Epithelial cell of esophagus (primary cell): ENCODE measurements around the gene SLC66A1.

Experiments used
- DNase-seq: peaks from one replicate; pipeline ENCODE4 v3.0.0; 2010; ENCODE audit warnings: low read depth
- H3K4me3 ChIP-seq: 2 replicates; pipeline ENCODE4 v1.5.1; 2011; ENCODE audit warnings: mild to moderate bottlenecking, low read length, control low read depth
- CTCF ChIP-seq: IDR thresholded peaks from 2 replicates; pipeline ENCODE4 v1.5.1; 2011; ENCODE audit warnings: low read depth, mild to moderate bottlenecking, low read length, control low read depth, inconsistent platforms; ENCODE audit not compliant: insufficient read depth; ENCODE audit errors: missing control alignments

Gene SLC66A1

DNA sequence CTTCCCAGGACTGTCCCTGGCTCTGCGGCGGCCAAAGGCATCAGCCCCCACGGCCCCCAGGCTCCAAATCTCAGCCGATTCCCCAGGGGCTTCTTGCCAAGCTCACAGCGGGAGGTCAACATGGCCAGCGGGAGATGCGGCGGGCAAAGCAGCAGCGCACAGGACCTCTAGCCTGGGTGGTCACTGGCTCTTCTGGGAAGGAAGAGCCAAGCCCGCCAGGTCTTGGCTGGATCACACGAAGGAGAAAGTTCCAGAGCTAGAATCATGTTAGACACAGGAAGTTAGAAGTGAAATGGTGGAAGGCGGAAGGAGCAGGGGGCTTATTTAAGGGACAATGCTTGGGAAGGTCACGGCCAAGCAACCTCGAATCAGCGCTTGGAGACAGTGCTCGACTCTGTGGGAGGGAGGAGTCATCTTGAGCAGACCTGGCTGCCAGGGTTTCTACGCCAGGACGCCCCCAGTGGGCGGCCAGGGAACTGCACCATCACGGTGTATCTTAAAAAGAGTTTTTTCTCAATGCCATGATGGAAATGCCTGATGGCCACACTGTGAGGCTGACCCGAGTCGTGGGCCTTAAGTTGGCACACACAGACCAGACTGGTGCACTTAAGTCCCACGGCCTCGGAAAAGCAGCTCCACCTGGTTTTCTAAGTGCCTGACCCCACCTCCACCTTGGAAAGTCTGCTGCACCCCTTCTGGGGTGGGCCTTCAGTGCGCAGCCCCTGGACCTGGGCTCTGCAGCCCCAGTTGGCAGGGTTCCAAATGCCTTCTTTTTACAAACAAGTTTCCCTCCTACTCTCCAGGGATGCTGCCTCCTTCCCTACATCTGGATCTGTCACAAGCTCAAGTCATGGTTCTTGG, 29.3 kb downstream of the SLC66A1 start:
- no peak overlapping the region for H3K4me3 ChIP-seq

DNA sequence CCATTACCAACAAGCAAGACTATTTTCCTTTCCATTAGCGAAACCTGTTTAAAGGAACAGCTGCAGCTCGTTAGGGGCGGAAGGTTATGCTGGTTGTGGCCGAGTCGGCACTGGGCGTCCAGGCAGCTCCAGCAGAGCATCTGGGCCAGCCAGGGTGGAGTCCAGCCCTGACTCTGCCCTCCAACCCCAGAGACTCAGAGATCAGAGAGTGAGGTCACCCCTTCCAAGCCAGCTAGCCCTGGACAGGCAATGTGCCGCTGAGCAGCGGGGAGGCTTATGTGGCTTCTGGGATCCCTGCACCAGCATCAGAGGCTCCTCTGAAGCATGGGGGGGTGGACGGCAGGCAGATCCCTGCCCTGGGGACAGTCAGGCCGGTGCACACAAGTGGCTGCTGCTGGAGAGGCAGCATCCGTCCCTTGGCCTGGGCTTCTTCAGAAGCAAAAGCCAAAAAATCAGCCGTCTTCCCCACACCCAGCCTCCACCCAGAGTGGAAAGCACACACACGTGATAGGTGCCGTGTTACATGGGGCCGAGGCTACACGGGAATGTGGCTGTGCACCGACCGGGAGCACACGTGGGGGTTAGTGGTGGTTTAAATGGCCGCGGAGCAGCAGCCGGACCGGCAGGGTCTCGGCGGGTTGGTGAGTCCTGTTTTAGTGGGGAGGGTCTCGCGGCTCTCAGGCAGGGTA, 30.1 kb downstream of the SLC66A1 start:
- DNase-seq, result no peak
- TF ChIP-seq CTCF, result no peak
- H3K4me3 ChIP-seq, result no peak overlapping the region

More for the DNA sequence above, 29.3 kb downstream of the SLC66A1 start:
- peak; percentile 94 for TF ChIP-seq CTCF
- DNase-seq, result peak; percentile 77

DNA sequence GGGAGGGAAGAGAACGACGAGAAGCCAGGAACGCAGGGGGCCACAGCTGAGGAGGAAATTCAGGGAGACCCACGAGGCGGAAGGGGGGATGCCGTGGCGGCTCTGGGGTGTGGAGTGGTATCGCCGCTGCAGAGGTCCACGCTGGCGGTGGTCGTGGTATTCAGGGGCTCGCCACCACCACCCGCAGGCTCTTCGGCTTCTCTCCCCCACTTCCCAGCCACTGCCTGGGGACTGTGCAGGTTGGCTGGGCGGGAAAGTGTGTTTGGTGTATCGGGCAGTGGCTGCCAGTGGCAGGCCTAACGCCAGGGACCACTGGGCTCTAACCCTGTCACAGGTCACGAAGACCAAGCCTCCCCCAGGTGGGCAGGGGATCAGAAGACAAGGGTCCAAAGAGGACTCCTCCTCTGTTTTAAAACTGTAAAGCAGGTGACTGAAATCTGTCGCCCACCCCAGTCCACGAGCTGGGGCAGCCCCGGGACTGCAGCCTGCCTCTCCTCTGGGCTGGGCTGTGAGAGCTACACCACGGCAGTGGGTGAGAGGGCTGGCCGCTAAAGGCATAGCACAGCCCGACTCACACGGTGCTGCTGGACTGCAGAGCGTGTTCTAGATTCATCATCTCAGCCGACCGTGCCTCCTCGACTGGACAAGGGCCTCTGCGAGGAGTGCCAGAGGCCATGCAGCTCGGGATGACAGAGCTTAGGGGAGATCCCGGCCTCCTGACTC, 30.9 kb downstream of the SLC66A1 start:
- no peak for DNase-seq
- H3K4me3 ChIP-seq, result no peak overlapping the region
- TF ChIP-seq CTCF, result no peak

GRCh38 chr1:19343617-19344350, 31.7 kb downstream of the SLC66A1 start:
- H3K4me3 ChIP-seq, result no peak overlapping the region
- DNase-seq, result no peak
- no peak for TF ChIP-seq CTCF

DNA sequence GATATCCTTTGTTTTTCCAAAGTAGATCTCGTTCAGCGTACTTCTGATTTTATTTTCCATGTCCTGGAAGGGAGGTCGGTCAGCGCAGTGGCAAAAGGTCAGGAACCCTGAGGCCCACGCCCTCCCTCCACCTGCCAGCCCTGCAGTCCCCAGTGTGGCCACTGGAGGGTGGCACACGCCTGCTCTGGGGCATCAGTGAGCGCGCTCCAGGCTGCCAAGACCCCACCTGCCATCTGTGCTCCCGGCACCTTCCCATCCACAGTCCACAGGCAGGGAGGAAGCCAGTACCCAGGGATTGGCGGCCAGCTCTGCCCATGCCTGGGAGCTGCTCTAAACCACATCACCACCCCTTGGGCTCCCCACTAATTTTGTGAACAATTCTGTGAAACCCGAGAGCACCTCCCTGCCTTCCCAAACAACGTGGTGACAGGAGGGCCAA, 32.3 kb downstream of the SLC66A1 start:
- H3K4me3 ChIP-seq, result no peak overlapping the region
- DNase-seq, result peak; percentile 39
- TF ChIP-seq CTCF, result peak; percentile 90

GRCh38 chr1:19344831-19345230, 32.7 kb downstream of the SLC66A1 start:
- TF ChIP-seq CTCF, result no peak
- H3K4me3 ChIP-seq, result no peak overlapping the region
- DNase-seq, result no peak
